ENCODE measurements around the gene ANKRD44.

Gene ANKRD44

GRCh38 chr2:197332641-197333040, 22.1 kb upstream of the ANKRD44 start:
- no peak overlapping the region for H3K4me3 ChIP-seq (ENCODE audit: low read depth, low read length)
- TF ChIP-seq, protein P1, sequence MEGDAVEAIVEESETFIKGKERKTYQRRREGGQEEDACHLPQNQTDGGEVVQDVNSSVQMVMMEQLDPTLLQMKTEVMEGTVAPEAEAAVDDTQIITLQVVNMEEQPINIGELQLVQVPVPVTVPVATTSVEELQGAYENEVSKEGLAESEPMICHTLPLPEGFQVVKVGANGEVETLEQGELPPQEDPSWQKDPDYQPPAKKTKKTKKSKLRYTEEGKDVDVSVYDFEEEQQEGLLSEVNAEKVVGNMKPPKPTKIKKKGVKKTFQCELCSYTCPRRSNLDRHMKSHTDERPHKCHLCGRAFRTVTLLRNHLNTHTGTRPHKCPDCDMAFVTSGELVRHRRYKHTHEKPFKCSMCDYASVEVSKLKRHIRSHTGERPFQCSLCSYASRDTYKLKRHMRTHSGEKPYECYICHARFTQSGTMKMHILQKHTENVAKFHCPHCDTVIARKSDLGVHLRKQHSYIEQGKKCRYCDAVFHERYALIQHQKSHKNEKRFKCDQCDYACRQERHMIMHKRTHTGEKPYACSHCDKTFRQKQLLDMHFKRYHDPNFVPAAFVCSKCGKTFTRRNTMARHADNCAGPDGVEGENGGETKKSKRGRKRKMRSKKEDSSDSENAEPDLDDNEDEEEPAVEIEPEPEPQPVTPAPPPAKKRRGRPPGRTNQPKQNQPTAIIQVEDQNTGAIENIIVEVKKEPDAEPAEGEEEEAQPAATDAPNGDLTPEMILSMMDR (IDR thresholded peaks at IDR 0.05; ENCODE audit: low read depth, low read length): no peak

GRCh38 chr2:197328461-197328860, 17.9 kb upstream of the ANKRD44 start:
- H3K4me3 ChIP-seq (ENCODE audit: low read depth, low read length): no peak overlapping the region
- TF ChIP-seq, protein P1 (IDR thresholded peaks at IDR 0.05; ENCODE audit: low read depth, low read length): no peak

DNA sequence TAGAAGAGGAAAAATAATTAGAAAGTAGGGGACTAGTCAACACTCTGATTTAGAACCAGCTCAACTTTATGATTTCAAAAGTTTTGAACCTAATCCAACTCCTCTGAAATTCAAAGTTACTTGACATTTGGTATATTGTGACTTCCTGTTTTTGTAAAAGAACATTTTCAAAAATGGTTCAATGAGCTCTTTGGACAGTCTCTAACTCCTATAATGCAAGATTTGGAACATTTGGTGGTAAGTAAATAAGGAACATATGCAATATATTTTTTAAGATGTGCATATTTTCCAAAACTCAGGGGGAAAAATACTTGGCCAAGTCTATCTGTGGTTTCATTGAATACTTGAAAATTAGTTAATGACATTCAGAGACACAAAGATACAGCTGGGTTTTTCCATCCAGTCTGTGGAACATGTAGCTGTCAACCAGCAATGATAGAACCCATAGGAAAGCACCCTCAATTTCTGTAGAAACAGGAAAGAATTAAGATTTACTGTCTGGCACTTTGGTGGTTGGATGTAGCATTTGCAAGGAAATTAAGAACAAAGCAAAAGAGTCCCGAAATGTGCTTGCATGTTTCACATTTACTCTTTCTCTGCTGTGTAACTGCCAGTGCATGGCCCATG, 17.0 kb upstream of the ANKRD44 start:
- TF ChIP-seq, protein P1 (IDR thresholded peaks at IDR 0.05; ENCODE audit: low read depth, low read length): no peak
- H3K4me3 ChIP-seq (ENCODE audit: low read depth, low read length): no peak overlapping the region

DNA sequence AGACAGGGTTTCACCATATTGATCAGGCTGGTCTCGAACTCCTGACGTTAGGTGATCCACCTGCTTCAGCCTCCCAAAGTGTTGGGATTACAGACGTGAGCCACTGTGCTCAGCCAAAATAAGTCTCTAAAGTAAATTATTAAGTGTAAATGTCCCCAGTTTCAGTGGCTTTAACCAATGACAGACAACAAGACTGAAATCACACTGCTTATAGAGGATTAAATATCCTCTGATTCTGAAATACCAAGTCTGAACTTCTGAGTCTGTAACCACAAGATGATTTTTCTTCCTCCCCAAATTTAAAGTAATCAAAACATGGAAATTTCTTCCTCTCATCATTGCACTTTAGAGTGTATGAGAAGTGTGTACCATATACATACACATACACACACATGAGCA, 16.5 kb upstream of the ANKRD44 start:
- TF ChIP-seq, protein P1 (IDR thresholded peaks at IDR 0.05; ENCODE audit: low read depth, low read length): no peak
- no peak overlapping the region for H3K4me3 ChIP-seq (ENCODE audit: low read depth, low read length)

- TF ChIP-seq, protein P1 (IDR thresholded peaks at IDR 0.05; ENCODE audit: low read depth, low read length): no peak
- H3K4me3 ChIP-seq (ENCODE audit: low read depth, low read length): no peak overlapping the region
Observed at GRCh38 chr2:197324801-197325200, 14.2 kb upstream of the ANKRD44 start.

DNA sequence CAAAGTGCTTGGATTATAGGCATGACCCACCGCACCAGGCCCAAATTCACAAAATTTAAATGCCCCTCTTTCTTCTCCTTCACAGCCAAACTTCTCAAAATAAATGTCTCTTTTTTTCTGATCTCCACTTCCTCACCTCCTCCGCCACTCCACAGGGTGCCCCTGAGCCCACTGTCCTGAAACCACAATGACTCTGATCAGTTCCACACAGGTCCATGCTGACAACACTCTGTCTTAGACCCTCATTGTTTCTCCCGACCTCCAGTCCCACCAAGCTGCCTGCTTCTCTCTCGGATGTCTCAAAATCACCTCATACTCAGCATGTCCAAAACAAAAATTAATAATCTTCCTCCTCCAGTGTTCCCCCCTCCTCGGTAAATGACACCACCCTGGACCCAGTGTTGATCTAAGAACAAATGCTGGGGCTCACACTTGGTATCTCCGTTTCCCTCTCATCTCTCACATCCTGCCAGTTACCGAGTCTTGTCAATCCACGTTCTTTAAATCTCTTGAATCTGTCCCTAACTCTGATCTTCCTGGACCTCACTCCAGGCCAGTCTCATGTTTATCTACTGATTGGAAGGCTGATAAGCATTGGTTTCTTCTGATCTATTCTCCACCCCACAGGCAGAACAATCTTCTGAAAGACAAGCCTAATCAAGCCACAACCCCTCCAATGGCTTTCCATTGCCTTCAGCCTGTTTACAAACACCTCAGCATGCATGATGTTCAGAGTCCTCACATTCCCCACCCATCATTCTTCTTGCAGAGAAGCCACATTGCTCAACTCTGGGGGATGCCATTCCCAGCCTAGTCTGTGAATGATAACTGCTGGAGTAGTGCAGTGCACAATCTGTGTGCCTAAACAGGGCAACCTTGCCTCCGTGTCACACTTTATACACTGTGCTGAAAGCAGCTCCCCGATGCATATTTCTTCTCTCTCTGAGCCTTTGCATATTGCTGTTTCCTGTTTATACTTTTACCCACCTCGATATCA, 12.4 kb upstream of the ANKRD44 start:
- TF ChIP-seq, protein P1 (IDR thresholded peaks at IDR 0.05; ENCODE audit: low read depth, low read length): no peak
- H3K4me3 ChIP-seq (ENCODE audit: low read depth, low read length): no peak overlapping the region

DNA sequence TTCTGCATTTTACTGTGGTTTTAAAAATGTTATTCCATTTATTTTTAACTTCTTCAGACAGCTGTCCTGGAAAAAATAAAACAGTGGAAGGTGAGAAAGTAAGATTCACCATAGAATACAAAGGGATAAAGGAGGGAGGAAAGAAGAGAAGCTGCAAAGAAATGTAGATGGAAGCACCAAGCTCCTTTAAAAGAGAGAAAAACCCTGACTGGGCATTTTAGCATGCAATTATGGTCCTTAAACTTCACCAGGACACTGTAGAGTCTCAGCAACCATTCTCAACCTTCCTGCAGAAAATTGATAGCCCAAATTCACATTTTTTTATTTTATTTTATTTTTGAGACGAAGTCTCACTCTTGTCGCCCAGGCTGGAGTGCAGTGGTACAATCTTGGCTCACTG, 11.6 kb upstream of the ANKRD44 start:
- no peak overlapping the region for H3K4me3 ChIP-seq (ENCODE audit: low read depth, low read length)

More for the DNA sequence above, 11.6 kb upstream of the ANKRD44 start:
- TF ChIP-seq, protein P1 (IDR thresholded peaks at IDR 0.05; ENCODE audit: low read depth, low read length): no peak
